Upper lobe of left lung (tissue), 6 donors: Measurements from ENCODE around the gene LRRK1. TPM values are rescaled to one million over a fixed set of nuclear protein-coding genes. Genes with fewer than 3 reads are reported as not detected.

Experiments
- ATAC-seq, 2 donors: fragments of 200-7000 bp; cut with Tn5 transposase; one replicate each; pipeline ENCODE4 v1.9.1; 2022; ENCODE audit warnings: mild to moderate bottlenecking in 2 of 2, moderate library complexity in 2 of 2; ENCODE audit not compliant: low FRiP score in 2 of 2
- DNase-seq, 2 donors: peaks; one replicate each; pipeline ENCODE4 v3.0.0-alpha.2; 2019 to 2020
- H3K27ac ChIP-seq, 4 donors: fragments of 200-600 bp; sonication (generic); one replicate each; pipeline ENCODE4 v1.5.1; 2016 to 2019
- H3K27me3 ChIP-seq, 4 donors: fragments of 200-600 bp; sonication (generic); one replicate each; pipeline ENCODE4 v1.5.1; 2017 to 2019
- H3K36me3 ChIP-seq, 4 donors: fragments of 200-600 bp; sonication (generic); one replicate each; pipeline ENCODE4 v1.5.1; 2016 to 2019
- H3K4me1 ChIP-seq, 4 donors: fragments of 200-600 bp; sonication (generic); one replicate each; pipeline ENCODE4 v1.5.1; 2018 to 2019
- H3K4me3 ChIP-seq, 4 donors: fragments of 200-600 bp; sonication (generic); one replicate each; pipeline ENCODE4 v1.5.1; 2017 to 2019; ENCODE audit warnings: mild to moderate bottlenecking in 2 of 4, moderate library complexity in 1 of 4
- H3K9me3 ChIP-seq, 4 donors: fragments of 200-600 bp; sonication (generic); one replicate each; pipeline ENCODE4 v1.5.1; 2018 to 2019
- EP300 ChIP-seq, 4 donors: sonication (generic); formaldehyde crosslinking; IDR thresholded peaks; one replicate each; pipeline ENCODE4 v1.5.1; 2017; ENCODE audit warnings: antibody characterized with exemption in 4 of 4, control low read depth in 2 of 4
- POLR2A ChIP-seq, 4 donors: fragments of 450-650 bp; IDR thresholded peaks; one replicate each; pipeline ENCODE4 v1.5.1; 2016 to 2017; ENCODE audit warnings: antibody characterized with exemption in 4 of 4, mild to moderate bottlenecking in 2 of 4
- POLR2AphosphoS5 ChIP-seq, 2 donors: sonication (generic); formaldehyde crosslinking; IDR thresholded peaks; one replicate each; pipeline ENCODE4 v1.5.1; 2017; ENCODE audit warnings: antibody characterized with exemption in 2 of 2
- WGBS, 2 donors: methylation state at CpG; one replicate each; pipeline ENCODE4 v1.1.5; 2017 to 2018; 5-methylcytosine and 5-hydroxymethylcytosine counted together
- total RNA-seq, 6 donors: library from RNA; depleted of rRNA in 4 of 6; stranded (reverse); fragments of >200 nt in 4 of 6; gene quantifications; one replicate each; pipeline versions ENCODE4 v1.1.0 to v1.2.1, GENCODE V29; 2016 to 2021
- TF ChIP-seq, protein P1 (sequence below), 6 experiments: fragments of 450-650 bp in 4 of 6; fragments of 200-600 bp in 2 of 6; sonication (generic) in 2 of 6; IDR thresholded peaks; one replicate each; pipeline ENCODE4 v1.5.1; 2016 to 2019; ENCODE audit warnings: antibody characterized with exemption in 6 of 6
- donor health status: DM: no; HTN: no; CAD: no; lungs with moderate emphysema.
- donor health status: DM: no; HTN: yes; CAD: no; lungs with severe emphysema.

LRRK1 gene
- total RNA-seq, 6 donors from 2014 or later, result 15.0 to 47.1 (median 31.2) TPM

GRCh38 chr15:101024706-101025500 lies 105.7 kb downstream of the LRRK1 start:
- no peak for DNase-seq
- H3K4me3 ChIP-seq, result no peak overlapping the region
- peaks cover 0 to 15% (median 4%) of the 10 kb centered on the region in 4 donors for H3K36me3 ChIP-seq
- no peaks in the 10 kb centered on the region for H3K9me3 ChIP-seq
- no peak for TF ChIP-seq POLR2AphosphoS5 (IDR thresholded peaks at IDR 0.05)
- no peaks in the 10 kb centered on the region for H3K27me3 ChIP-seq
- no peak for ATAC-seq
- WGBS, 2 donors, result 91% methylated on average over 16 to 20 of the region's 20 CpGs
- H3K4me1 ChIP-seq, result peaks cover 15 to 32% (median 20%) of the 10 kb centered on the region in 4 donors
- H3K27ac ChIP-seq, result peak overlapping the region in 2 of 4 donors; percentile 56 to 70

- Histone ChIP-seq H3K27me3 (no peaks in the 10 kb centered on the region), H3K36me3 (peaks cover 0 to 15% (median 4%) of the 10 kb centered on the region in 4 donors), H3K27ac (peak overlapping the region in 1 of 4 donors; percentile 70), H3K9me3 (no peaks in the 10 kb centered on the region), H3K4me3 (no peak overlapping the region), H3K4me1 (peaks cover 15 to 32% (median 20%) of the 10 kb centered on the region in 4 donors)
- WGBS, 2 donors, result 93 to 100% methylated on average over 5 to 6 of the region's 6 CpGs
- DNase-seq, result no peak
- TF ChIP-seq POLR2A (IDR thresholded peaks at IDR 0.05) (no peak), EP300 (IDR thresholded peaks at IDR 0.05) (no peak), POLR2AphosphoS5 (IDR thresholded peaks at IDR 0.05) (no peak)
- TF ChIP-seq, protein P1, sequence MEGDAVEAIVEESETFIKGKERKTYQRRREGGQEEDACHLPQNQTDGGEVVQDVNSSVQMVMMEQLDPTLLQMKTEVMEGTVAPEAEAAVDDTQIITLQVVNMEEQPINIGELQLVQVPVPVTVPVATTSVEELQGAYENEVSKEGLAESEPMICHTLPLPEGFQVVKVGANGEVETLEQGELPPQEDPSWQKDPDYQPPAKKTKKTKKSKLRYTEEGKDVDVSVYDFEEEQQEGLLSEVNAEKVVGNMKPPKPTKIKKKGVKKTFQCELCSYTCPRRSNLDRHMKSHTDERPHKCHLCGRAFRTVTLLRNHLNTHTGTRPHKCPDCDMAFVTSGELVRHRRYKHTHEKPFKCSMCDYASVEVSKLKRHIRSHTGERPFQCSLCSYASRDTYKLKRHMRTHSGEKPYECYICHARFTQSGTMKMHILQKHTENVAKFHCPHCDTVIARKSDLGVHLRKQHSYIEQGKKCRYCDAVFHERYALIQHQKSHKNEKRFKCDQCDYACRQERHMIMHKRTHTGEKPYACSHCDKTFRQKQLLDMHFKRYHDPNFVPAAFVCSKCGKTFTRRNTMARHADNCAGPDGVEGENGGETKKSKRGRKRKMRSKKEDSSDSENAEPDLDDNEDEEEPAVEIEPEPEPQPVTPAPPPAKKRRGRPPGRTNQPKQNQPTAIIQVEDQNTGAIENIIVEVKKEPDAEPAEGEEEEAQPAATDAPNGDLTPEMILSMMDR (IDR thresholded peaks at IDR 0.05), result no peak
- ATAC-seq, result no peak
Measured at GRCh38 chr15:101025501-101025885, 106.3 kb downstream of the LRRK1 start.

- ATAC-seq (no peak), DNase-seq (peak in 1 of 2 donors; percentile 60)
- no peak overlapping the region for H3K27ac ChIP-seq
- peaks cover 15 to 32% (median 20%) of the 10 kb centered on the region in 4 donors for H3K4me1 ChIP-seq
- no peaks in the 10 kb centered on the region for H3K27me3 ChIP-seq
- 96% methylated on average over 6 to 17 of the region's 17 CpGs for WGBS, 2 donors
- H3K9me3 ChIP-seq, result no peaks in the 10 kb centered on the region
- no peak for TF ChIP-seq POLR2A (IDR thresholded peaks at IDR 0.05)
- TF ChIP-seq POLR2AphosphoS5 (IDR thresholded peaks at IDR 0.05), result no peak
- no peak for TF ChIP-seq EP300 (IDR thresholded peaks at IDR 0.05)
- TF ChIP-seq, protein P1 (IDR thresholded peaks at IDR 0.05), result no peak
- H3K36me3 ChIP-seq, result peaks cover 0 to 16% (median 4%) of the 10 kb centered on the region in 4 donors
- H3K4me3 ChIP-seq, result no peak overlapping the region
Measured at GRCh38 chr15:101025896-101026631, 106.9 kb downstream of the LRRK1 start.

GRCh38 chr15:101026656-101027272 lies 107.6 kb downstream of the LRRK1 start:
- H3K36me3 ChIP-seq, result peaks cover 0 to 19% (median 2%) of the 10 kb centered on the region in 4 donors
- H3K4me3 ChIP-seq, result no peak overlapping the region
- H3K9me3 ChIP-seq, result no peaks in the 10 kb centered on the region
- H3K27ac ChIP-seq, result peak overlapping the region in 2 of 4 donors; percentile 26 to 61
- no peaks in the 10 kb centered on the region for H3K27me3 ChIP-seq
- DNase-seq (no peak), ATAC-seq (no peak)
- TF ChIP-seq, protein P1 (IDR thresholded peaks at IDR 0.05), result no peak
- TF ChIP-seq POLR2AphosphoS5 (IDR thresholded peaks at IDR 0.05) (no peak), EP300 (IDR thresholded peaks at IDR 0.05) (no peak), POLR2A (IDR thresholded peaks at IDR 0.05) (no peak)
- 73 to 76% methylated on average over 7 to 13 of the region's 13 CpGs for WGBS, 2 donors
- H3K4me1 ChIP-seq, result peaks cover 15 to 32% (median 22%) of the 10 kb centered on the region in 4 donors
